AG10803 (cell line): ENCODE data around the gene ATP6V1A.

Experiments
- DNase-seq: peaks from one replicate; pipeline ENCODE4 v3.0.0; 2010; ENCODE audit warnings: low read depth
- H3K4me3 ChIP-seq: 2 replicates; pipeline ENCODE4 v1.5.1; 2011; ENCODE audit warnings: mild to moderate bottlenecking, low read length, control low read depth
- TF ChIP-seq, protein P1 (sequence below): conservative IDR thresholded peaks from 2 replicates; pipeline ENCODE4 v1.5.1; 2011; ENCODE audit warnings: mild to moderate bottlenecking, low read length, control low read depth, inconsistent platforms

The ATP6V1A gene

DNA sequence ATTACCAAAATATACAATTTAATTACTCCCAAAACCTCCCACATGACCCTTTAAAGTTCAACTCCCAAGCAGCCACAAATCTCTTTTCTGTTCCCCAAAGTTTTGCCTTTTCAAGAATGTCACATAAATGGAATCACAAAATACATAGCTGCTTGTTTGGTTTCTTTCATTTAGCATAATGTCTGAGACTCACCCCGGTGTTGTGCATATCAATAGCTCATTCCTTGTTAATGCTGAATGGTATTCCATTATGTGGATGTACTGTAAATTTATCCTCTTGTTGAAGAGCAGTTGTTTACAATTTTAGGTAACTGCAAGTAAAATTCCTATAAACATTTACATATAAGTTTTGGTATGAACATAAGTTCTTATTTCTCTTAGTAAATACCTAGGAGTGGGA lies 16.3 kb upstream of the ATP6V1A start:
- DNase-seq: no peak
- TF ChIP-seq, protein P1, sequence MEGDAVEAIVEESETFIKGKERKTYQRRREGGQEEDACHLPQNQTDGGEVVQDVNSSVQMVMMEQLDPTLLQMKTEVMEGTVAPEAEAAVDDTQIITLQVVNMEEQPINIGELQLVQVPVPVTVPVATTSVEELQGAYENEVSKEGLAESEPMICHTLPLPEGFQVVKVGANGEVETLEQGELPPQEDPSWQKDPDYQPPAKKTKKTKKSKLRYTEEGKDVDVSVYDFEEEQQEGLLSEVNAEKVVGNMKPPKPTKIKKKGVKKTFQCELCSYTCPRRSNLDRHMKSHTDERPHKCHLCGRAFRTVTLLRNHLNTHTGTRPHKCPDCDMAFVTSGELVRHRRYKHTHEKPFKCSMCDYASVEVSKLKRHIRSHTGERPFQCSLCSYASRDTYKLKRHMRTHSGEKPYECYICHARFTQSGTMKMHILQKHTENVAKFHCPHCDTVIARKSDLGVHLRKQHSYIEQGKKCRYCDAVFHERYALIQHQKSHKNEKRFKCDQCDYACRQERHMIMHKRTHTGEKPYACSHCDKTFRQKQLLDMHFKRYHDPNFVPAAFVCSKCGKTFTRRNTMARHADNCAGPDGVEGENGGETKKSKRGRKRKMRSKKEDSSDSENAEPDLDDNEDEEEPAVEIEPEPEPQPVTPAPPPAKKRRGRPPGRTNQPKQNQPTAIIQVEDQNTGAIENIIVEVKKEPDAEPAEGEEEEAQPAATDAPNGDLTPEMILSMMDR: no peak
- no peak overlapping the region for H3K4me3 ChIP-seq

DNA sequence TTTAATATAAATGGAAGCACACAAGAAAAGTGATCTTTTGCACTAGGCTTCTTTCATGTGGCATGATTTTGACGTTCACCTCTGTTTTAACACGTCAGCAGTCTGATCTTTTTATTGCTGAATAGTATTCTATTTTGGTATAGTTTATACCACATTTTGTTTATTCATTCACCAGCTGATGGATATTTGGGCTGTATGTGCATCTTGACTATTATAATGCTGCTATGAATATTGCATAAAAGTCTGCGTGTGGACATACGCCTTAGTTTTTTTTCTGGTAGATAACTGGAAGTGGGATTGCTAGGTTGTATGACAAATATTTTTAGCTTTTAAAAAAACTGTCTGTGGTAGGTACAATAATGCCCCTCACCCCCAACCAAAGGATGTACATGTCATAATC lies 15.1 kb upstream of the ATP6V1A start:
- no peak for DNase-seq
- TF ChIP-seq, protein P1: no peak
- no peak overlapping the region for H3K4me3 ChIP-seq

DNA sequence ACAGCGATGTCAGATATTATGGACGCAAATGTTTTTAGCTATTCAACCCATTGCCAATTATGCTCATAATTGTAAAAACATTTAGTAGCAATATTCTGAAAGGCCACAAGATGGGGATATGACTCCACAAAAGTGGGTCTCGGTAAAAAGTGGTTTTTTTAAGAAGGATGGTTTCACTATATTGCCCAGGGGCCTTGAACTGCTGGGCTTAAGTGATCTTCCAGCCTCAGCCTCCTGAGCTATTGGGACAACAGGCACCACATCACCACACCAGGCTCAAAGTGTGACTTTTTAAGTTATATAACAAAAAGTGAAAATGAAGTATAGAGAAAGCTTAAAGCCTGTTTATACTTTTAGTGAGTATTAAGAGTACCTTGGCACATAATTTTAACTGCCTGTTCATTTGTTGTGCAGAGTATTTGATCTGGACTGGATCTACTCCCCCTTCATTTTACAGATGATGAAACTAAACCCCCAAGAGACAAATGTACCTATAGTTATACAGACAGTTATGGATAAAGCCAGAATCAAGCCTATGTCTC lies 10.2 kb upstream of the ATP6V1A start:
- peak; percentile 71 for DNase-seq
- TF ChIP-seq, protein P1: peak; percentile 73
- H3K4me3 ChIP-seq: no peak overlapping the region

DNA sequence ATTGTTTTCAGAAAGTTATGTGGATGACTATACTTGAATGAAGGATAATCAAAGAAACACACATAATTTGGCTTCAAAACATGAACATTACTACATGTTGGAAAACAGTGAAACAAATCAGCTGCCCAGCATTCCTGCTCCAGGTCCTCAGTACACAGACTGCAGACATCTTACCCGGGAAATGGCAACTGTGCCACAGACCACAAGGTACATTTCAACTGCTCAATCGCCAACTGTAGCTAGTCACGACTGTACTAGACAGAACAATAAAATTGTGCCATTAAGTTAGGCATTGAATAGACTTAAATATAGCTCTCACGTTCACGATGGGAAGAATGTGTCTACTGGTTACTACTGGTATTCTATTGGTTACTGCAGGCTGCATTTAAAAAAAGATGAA lies 5.7 kb upstream of the ATP6V1A start:
- peak; percentile 55 for DNase-seq
- TF ChIP-seq, protein P1: no peak
- no peak overlapping the region for H3K4me3 ChIP-seq

DNA sequence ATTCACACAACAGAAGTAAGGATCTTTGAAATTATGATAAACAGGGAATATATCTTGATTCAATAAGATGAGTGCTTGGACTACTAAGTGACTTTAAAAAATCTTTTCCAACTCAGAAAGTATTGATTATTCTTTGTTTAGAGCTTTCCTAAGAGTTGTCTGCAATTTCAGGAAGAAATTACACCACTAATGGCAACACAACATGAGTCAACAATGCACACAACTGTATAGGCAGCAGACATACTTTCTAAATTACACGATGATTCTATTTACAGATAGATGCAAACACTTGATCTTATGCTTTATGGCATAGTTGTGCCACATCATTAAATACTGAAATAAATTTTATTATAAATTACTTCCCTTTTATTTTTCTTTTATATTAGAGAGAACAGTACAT lies 5.2 kb upstream of the ATP6V1A start:
- H3K4me3 ChIP-seq: no peak overlapping the region

DNA sequence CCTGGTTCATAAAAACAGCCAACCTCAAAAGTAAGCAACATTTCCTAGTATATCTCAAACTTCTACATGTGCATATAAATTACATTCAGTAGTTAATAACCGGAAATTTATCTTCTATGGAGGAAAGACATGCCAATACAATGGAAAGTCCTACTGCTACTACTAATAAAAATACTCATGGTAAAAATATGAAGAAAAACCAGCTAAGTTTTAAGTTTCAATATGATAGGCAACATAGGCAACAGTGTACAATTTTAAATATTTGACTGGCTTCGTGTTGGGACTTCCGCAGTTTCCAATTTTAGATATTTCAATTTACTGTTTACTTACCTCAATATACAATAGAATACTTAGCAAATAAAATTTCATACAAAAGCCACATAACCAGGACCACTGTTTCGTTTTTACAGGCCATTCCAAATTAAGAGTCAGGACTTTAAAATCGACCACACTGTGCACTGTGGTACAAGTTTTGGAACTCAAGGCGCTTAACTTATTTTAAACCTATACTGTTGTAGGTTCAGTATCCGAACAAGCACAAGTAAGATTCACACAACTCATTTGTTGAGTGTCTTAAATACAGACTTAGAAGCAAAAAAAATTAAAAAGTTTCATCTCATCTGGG lies 3.7 kb upstream of the ATP6V1A start:
- TF ChIP-seq, protein P1: no peak
- peak overlapping the region; percentile 6; the same call in 1 of the 2 replicates for H3K4me3 ChIP-seq
- no peak for DNase-seq

More for the DNA sequence above, 5.2 kb upstream of the ATP6V1A start:
- TF ChIP-seq, protein P1: no peak
- DNase-seq: no peak
